GM19452 (cell line): ENCODE measurements around the gene PRKAA2.
"Not testable (repeated sequence)": the region's sequence is repeated elsewhere in the genome, so short reads cannot be mapped to it uniquely, and the experiment has no call there.

Experiments
- ATAC-seq: cut with Tn5 transposase; IDR thresholded peaks from one replicate; pipeline ENCODE4 v1.9.1; 2021; ENCODE audit not compliant: unreplicated experiment

PRKAA2 gene

GRCh38 chr1:56644919-56645676 lies at the start of gene PRKAA2:
TSS of gene PRKAA2 (plus strand) at chr1:56645314. CDS start at chr1:56645388, 74 bp downstream.
- no peak for ATAC-seq

GRCh38 chr1:56595397-56596191 lies 49.5 kb upstream of the PRKAA2 start:
- not testable (repeated sequence) for ATAC-seq

- not testable (repeated sequence) for ATAC-seq
These were observed 35.0 kb upstream of the PRKAA2 start for GRCh38 chr1:56610097-56610496.

GRCh38 chr1:56610770-56611169 lies 34.3 kb upstream of the PRKAA2 start:
- ATAC-seq: not testable (repeated sequence)

GRCh38 chr1:56617141-56617540 lies 28.0 kb upstream of the PRKAA2 start:
- ATAC-seq: no peak

- no peak for ATAC-seq
These were observed 19.2 kb upstream of the PRKAA2 start for GRCh38 chr1:56625819-56626440.

GRCh38 chr1:56626546-56626945 lies 18.6 kb upstream of the PRKAA2 start:
- ATAC-seq: no peak

GRCh38 chr1:56627019-56627635 lies 18.0 kb upstream of the PRKAA2 start:
- no peak for ATAC-seq

GRCh38 chr1:56627636-56628039 lies 17.5 kb upstream of the PRKAA2 start:
- no peak for ATAC-seq

- ATAC-seq: no peak
These were observed 14.3 kb upstream of the PRKAA2 start for GRCh38 chr1:56630786-56631185.

GRCh38 chr1:56631901-56632300 lies 13.2 kb upstream of the PRKAA2 start:
- ATAC-seq: no peak

GRCh38 chr1:56634981-56635380 lies 10.1 kb upstream of the PRKAA2 start:
- no peak for ATAC-seq

GRCh38 chr1:56638248-56638647 lies 6.9 kb upstream of the PRKAA2 start:
- no peak for ATAC-seq

- no peak for ATAC-seq
These were observed 5.9 kb upstream of the PRKAA2 start for GRCh38 chr1:56639211-56639610.

GRCh38 chr1:56643661-56644060 lies 1.5 kb upstream of the PRKAA2 start:
- no peak for ATAC-seq

GRCh38 chr1:56644064-56644918 lies 823 bp upstream of the PRKAA2 start:
- ATAC-seq: no peak

- no peak for ATAC-seq
These were observed 677 bp downstream of the PRKAA2 start for GRCh38 chr1:56645677-56646305.

- no peak for ATAC-seq
These were observed 1.5 kb downstream of the PRKAA2 start for GRCh38 chr1:56646611-56647010.

- ATAC-seq: no peak
These were observed 2.0 kb downstream of the PRKAA2 start for GRCh38 chr1:56647106-56647505.

- ATAC-seq: no peak
These were observed 3.4 kb downstream of the PRKAA2 start for GRCh38 chr1:56648546-56648945.
